ENCODE results near the gene SLC29A3.

DNA sequence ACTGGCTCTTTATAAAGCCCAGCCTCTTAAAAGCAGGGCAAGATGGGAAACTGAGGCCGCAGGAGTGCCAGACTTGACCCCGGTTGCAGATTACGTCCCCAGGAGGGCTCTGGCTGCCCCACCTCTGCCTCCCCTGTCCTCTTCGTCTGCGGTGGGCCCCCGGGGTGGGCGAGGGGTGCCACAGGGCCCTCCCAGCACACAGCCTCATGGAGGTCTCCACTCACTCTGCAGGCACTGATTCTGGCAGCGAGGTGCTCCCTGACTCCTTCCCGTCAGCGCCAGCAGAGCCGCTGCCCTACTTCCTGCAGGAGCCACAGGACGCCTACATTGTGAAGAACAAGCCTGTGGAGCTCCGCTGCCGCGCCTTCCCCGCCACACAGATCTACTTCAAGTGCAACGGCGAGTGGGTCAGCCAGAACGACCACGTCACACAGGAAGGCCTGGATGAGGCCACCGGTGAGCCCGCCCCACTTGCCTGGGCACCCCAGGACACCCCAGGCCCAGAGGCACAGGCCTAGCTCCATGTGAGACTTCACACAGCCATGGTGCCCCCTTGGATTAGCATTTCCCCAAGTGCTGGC, 39.4 kb upstream of the SLC29A3 start:
- TF ChIP-seq, protein P1, sequence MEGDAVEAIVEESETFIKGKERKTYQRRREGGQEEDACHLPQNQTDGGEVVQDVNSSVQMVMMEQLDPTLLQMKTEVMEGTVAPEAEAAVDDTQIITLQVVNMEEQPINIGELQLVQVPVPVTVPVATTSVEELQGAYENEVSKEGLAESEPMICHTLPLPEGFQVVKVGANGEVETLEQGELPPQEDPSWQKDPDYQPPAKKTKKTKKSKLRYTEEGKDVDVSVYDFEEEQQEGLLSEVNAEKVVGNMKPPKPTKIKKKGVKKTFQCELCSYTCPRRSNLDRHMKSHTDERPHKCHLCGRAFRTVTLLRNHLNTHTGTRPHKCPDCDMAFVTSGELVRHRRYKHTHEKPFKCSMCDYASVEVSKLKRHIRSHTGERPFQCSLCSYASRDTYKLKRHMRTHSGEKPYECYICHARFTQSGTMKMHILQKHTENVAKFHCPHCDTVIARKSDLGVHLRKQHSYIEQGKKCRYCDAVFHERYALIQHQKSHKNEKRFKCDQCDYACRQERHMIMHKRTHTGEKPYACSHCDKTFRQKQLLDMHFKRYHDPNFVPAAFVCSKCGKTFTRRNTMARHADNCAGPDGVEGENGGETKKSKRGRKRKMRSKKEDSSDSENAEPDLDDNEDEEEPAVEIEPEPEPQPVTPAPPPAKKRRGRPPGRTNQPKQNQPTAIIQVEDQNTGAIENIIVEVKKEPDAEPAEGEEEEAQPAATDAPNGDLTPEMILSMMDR (conservative IDR thresholded peaks at IDR 0.05; ENCODE audit: low read depth, low read length): no peak
- no peak for TF ChIP-seq EZH2phosphoT487 (IDR thresholded peaks at IDR 0.05; ENCODE audit: borderline replicate concordance, low read length)
